Smooth muscle cell (in vitro differentiated cells): ENCODE measurements around the gene CES1. TPM values are rescaled to one million over a fixed set of nuclear protein-coding genes. Genes with fewer than 3 reads are reported as not detected.
"Not testable (repeated sequence)": the region's sequence is repeated elsewhere in the genome, so short reads cannot be mapped to it uniquely, and the experiment has no call there.

Experiments
- DNase-seq: peaks from one replicate; lab custom pipeline; 2025; ENCODE audit not compliant: unreplicated experiment; lab: John Stamatoyannopoulos, UW
- H2AFZ ChIP-seq: fragments of 200-600 bp; sonication (generic); 2 replicates; pipeline ENCODE4 v1.6.0; 2016; ENCODE audit warnings: antibody characterized with exemption, low read depth, mild to moderate bottlenecking
- H3F3A ChIP-seq: fragments of 200-600 bp; sonication (generic); 2 replicates; pipeline ENCODE4 v1.6.0; 2017; ENCODE audit warnings: antibody characterized with exemption, low read depth
- H3K27ac ChIP-seq: fragments of 200-600 bp; sonication (generic); 2 replicates; pipeline ENCODE4 v1.5.1; 2016; ENCODE audit warnings: low read depth, mild to moderate bottlenecking
- H3K27me3 ChIP-seq: fragments of 200-600 bp; sonication (generic); 2 replicates; pipeline ENCODE4 v1.6.1; 2016; ENCODE audit warnings: low read depth, mild to moderate bottlenecking
- H3K36me3 ChIP-seq: fragments of 200-600 bp; sonication (generic); 2 replicates; pipeline ENCODE4 v1.5.1; 2016; ENCODE audit warnings: low read depth
- H3K4me1 ChIP-seq: fragments of 200-600 bp; sonication (generic); 2 replicates; pipeline ENCODE4 v1.5.1; 2016; ENCODE audit warnings: low read depth
- H3K4me2 ChIP-seq: fragments of 200-600 bp; sonication (generic); 2 replicates; pipeline ENCODE4 v1.6.0; 2016; ENCODE audit warnings: mild to moderate bottlenecking
- H3K4me3 ChIP-seq: fragments of 200-600 bp; sonication (generic); 2 replicates; pipeline ENCODE4 v1.5.1; 2016; ENCODE audit warnings: mild to moderate bottlenecking
- H3K79me2 ChIP-seq: fragments of 200-600 bp; sonication (generic); 2 replicates; pipeline ENCODE4 v1.6.0; 2016; ENCODE audit warnings: low read depth, mild to moderate bottlenecking
- H3K9ac ChIP-seq: fragments of 200-600 bp; sonication (generic); 2 replicates; pipeline ENCODE4 v1.6.0; 2016; ENCODE audit warnings: low read depth
- H3K9me3 ChIP-seq: fragments of 200-600 bp; sonication (generic); replicated peaks from 2 replicates; pipeline ENCODE4 v1.5.1; 2016; ENCODE audit warnings: low read depth
- H4K20me1 ChIP-seq: fragments of 200-600 bp; sonication (generic); 2 replicates; pipeline ENCODE4 v1.6.0; 2016; ENCODE audit warnings: low read depth
- WGBS: methylation state at CpG from one replicate; pipeline ENCODE4 v1.1.7; 2016; ENCODE audit warnings: low lambda C conversion rate; 5-methylcytosine and 5-hydroxymethylcytosine counted together
- polyA plus RNA-seq: library from polyadenylated mRNA; unstranded; fragments of >200 nt; fragmentation: Nextera tagmentation; extraction: Ambion mirVana; gene quantifications from 2 replicates; pipeline ENCODE4 v1.2.1, GENCODE V29; 2016
- total RNA-seq: library from RNA; depleted of rRNA; stranded (reverse); fragments of >200 nt; gene quantifications from 2 replicates; pipeline ENCODE4 v1.2.3, GENCODE V29; 2014
- TF ChIP-seq, protein P1 (sequence below): fragments of 200-600 bp; sonication (generic); IDR thresholded peaks from 2 replicates; pipeline ENCODE4 v1.5.1; 2017; ENCODE audit warnings: borderline replicate concordance, mild to moderate bottlenecking, antibody characterized with exemption; ENCODE audit not compliant: insufficient read depth, poor library complexity, severe bottlenecking

Gene CES1
- total and polyA plus RNA-seq, 2 experiments from 2014 or later, result 0.74 TPM; not detected in 1

DNA sequence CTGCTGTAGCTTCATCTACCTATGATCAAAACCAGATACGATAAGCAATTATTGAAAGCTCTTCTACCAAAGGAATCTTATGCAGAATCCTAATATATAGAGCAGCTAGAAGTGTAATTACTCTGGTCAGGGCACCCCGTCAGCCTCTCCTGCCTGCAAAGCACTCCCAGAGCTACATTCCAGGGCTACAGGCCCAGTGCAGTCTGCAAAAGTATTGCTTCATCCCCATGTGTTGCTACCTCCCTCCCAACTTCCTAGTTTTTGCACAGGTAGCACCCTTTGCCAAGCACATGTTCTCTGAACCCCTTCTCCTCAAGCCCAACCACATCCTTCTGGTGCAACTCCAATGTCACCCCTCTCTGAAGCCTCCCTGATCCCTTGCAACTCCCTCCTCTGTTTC lies 35.2 kb upstream of the CES1 start:
- TF ChIP-seq, protein P1, sequence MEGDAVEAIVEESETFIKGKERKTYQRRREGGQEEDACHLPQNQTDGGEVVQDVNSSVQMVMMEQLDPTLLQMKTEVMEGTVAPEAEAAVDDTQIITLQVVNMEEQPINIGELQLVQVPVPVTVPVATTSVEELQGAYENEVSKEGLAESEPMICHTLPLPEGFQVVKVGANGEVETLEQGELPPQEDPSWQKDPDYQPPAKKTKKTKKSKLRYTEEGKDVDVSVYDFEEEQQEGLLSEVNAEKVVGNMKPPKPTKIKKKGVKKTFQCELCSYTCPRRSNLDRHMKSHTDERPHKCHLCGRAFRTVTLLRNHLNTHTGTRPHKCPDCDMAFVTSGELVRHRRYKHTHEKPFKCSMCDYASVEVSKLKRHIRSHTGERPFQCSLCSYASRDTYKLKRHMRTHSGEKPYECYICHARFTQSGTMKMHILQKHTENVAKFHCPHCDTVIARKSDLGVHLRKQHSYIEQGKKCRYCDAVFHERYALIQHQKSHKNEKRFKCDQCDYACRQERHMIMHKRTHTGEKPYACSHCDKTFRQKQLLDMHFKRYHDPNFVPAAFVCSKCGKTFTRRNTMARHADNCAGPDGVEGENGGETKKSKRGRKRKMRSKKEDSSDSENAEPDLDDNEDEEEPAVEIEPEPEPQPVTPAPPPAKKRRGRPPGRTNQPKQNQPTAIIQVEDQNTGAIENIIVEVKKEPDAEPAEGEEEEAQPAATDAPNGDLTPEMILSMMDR, result no peak
- Histone ChIP-seq H3K79me2 (no peaks in the 10 kb centered on the region), H3F3A (no peaks in the 10 kb centered on the region), H4K20me1 (no peaks in the 10 kb centered on the region), H3K4me2 (no peak overlapping the region), H3K4me1 (no peaks in the 10 kb centered on the region), H3K9me3 (no peaks in the 10 kb centered on the region), H3K4me3 (no peak overlapping the region), H2AFZ (no peak overlapping the region), H3K36me3 (no peaks in the 10 kb centered on the region), H3K9ac (no peak overlapping the region), H3K27me3 (no peaks in the 10 kb centered on the region), H3K27ac (no peak overlapping the region)
- no peak for DNase-seq
- WGBS, result 91% methylated on average over 2 of the region's 2 CpGs

DNA sequence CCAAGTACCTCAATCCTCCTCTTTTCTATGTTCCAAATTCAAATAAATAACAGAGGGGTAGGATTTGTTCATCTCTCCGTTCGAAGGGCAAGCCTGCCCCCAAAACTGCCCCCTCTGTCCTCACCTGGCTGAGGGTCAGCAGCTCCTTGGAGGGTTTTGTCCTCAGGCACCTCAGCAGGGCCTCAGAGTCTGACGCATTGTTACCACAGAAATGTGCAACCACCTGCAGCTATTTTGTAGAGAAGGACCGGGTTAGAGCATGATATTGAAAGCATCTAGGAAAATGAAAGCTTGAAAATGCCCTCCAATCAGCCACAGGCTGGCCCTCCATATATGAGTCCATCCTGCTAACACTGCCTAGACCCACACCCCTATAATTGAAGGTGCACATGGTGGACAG lies 28.4 kb upstream of the CES1 start:
- 90% methylated on average over 4 of the region's 4 CpGs for WGBS

DNA sequence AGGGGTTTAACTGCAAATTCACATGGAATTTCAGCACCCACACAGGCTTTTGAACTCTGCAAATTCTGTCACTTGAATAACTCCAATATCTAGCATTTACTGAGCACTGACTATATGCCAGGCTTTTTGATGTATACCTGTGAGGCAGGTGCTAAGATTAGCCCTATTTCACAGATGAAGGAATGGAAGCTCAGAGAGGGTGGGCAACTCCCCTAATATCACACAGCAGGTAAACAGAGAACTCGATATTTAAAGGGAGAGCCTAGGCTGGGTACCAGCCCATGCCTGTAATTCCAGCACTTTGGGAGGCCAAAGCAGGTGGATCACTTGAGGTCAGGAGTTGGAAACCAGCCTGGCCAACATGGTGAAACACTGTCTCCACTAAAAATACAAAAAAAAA lies 24.8 kb upstream of the CES1 start:
- H3K4me3 ChIP-seq, DNase-seq, H2AFZ ChIP-seq, H3K9me3 ChIP-seq, H3K4me1 ChIP-seq, H3K4me2 ChIP-seq, H3F3A ChIP-seq, H4K20me1 ChIP-seq, H3K79me2 ChIP-seq, H3K9ac ChIP-seq, H3K27ac ChIP-seq, H3K36me3 ChIP-seq: not testable (repeated sequence)
- H3K27me3 ChIP-seq, result peaks cover 12% of the 10 kb centered on the region
- 86% methylated on average over 1 of the region's 1 CpG for WGBS

More for the DNA sequence above, 28.4 kb upstream of the CES1 start:
- no peaks in the 10 kb centered on the region for H4K20me1 ChIP-seq
- H3K4me1 ChIP-seq, result no peaks in the 10 kb centered on the region
- H3K9me3 ChIP-seq, result no peaks in the 10 kb centered on the region
- no peak overlapping the region for H2AFZ ChIP-seq
- TF ChIP-seq, protein P1, result no peak
- H3K4me3 ChIP-seq, result no peak overlapping the region
- DNase-seq, result no peak
- H3K79me2 ChIP-seq, result no peaks in the 10 kb centered on the region
- H3K4me2 ChIP-seq, result no peak overlapping the region
- no peaks in the 10 kb centered on the region for H3K36me3 ChIP-seq
- no peak overlapping the region for H3K27ac ChIP-seq
- H3K27me3 ChIP-seq, result peaks cover 12% of the 10 kb centered on the region
- H3K9ac ChIP-seq, result no peak overlapping the region
- H3F3A ChIP-seq, result no peaks in the 10 kb centered on the region

DNA sequence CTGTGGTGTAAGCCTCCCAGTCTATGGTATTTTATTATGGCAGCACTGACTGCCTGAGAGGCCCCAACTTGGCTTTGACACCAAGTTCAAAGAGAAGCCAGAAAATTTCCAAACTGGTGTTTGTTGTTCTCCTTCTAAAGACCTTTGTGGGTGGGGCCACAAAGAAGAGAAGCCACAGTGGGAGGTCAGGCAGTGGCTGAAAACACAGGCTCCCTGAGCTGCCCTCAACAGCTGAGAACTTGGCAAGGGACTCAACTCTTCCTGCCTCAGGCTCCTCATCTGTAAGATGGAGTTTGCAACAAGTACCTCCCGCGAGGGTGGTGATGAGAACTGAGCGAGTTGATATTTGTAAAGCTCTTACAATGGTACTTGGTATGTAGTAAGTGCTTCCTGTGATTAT lies 24.1 kb upstream of the CES1 start:
- Histone ChIP-seq H3K27ac (no peak overlapping the region), H3K9me3 (no peaks in the 10 kb centered on the region), H3K4me3 (no peak overlapping the region), H3K79me2 (no peaks in the 10 kb centered on the region), H3K4me1 (no peaks in the 10 kb centered on the region), H3K4me2 (no peak overlapping the region), H3F3A (no peaks in the 10 kb centered on the region), H3K9ac (no peak overlapping the region), H4K20me1 (no peaks in the 10 kb centered on the region), H3K36me3 (no peaks in the 10 kb centered on the region), H2AFZ (no peak overlapping the region), H3K27me3 (peaks cover 12% of the 10 kb centered on the region)
- TF ChIP-seq, protein P1, result no peak
- WGBS, result 73% methylated on average over 3 of the region's 3 CpGs
- no peak for DNase-seq
